HepG2 (cell line): ENCODE measurements around the gene CFAP100. TPM values are rescaled to one million over a fixed set of nuclear protein-coding genes. Genes with fewer than 3 reads are reported as not detected.

Experiments used
- ATAC-seq: fragments of 200-7000 bp; cut with Tn5 transposase; 3 replicates; pipeline ENCODE4 v1.9.1; 2020; ENCODE audit warnings: mild to moderate bottlenecking, moderate library complexity
- BruUV-seq: library from RNA; stranded (reverse); fragments of 400-500 nt; replicated peaks from 2 replicates; lab custom pipeline; 2021; lab: Mats Ljungman, UMichigan
- CTCF ChIA-PET: fragments of 300-600 bp; formaldehyde crosslinking; extraction: SDS; loops from one replicate; lab custom pipeline; 2021; ENCODE audit warnings: low total read pairs, inconsistent platforms, low intra/inter-chr PET ratio; lab: Yijun Ruan, JAX
- POLR2A ChIA-PET: fragments of 350-600 bp; sonication (Branson Sonifier 250); formaldehyde crosslinking; loops from one replicate; lab custom pipeline; 2020; ENCODE audit warnings: antibody characterized with exemption, inconsistent platforms; lab: Yijun Ruan, JAX
- DNase-seq: peaks from one replicate; pipeline ENCODE4 v3.0.0-alpha.2; 2015; ENCODE audit warnings: low spot score
- FAIRE-seq: peaks from 3 replicates; lab custom pipeline; 2011; peaks lifted over from hg19 to GRCh38; lab: Jason Lieb, UNC
- H2AFZ ChIP-seq: one replicate; pipeline ENCODE4 v1.6.1; 2011; ENCODE audit warnings: low read length, inconsistent platforms
- H3K27ac ChIP-seq: fragments of 300-600 bp; 3 replicates; pipeline ENCODE4 v1.8.0; 2011; ENCODE audit warnings: mixed run types, mild to moderate bottlenecking, mixed read lengths, low read length, inconsistent platforms; ENCODE audit not compliant: insufficient read depth; ENCODE audit errors: extremely low read length
- H3K27me3 ChIP-seq, 2 experiments: fragments of 200-600 bp in 1 of 2; 2 replicates in 1 of 2; 3 replicates in 1 of 2; pipeline versions ENCODE4 v1.6.0 to v1.8.0; 2011; ENCODE audit warnings: low read length in 2 of 2, mild to moderate bottlenecking in 2 of 2, moderate library complexity in 2 of 2, inconsistent platforms in 1 of 2; ENCODE audit not compliant: insufficient read depth in 2 of 2, control insufficient read depth in 1 of 2
- H3K36me3 ChIP-seq, 2 experiments: fragments of 200-600 bp in 1 of 2; replicated peaks in 1 of 2; 2 replicates in 1 of 2; 3 replicates in 1 of 2; pipeline versions ENCODE4 v1.5.1 to v1.8.0; 2011; ENCODE audit warnings: low read length in 2 of 2, inconsistent platforms in 1 of 2; ENCODE audit not compliant: insufficient read depth in 2 of 2, control insufficient read depth in 1 of 2
- H3K4me1 ChIP-seq: 2 replicates; pipeline ENCODE4 v1.5.1; 2012; ENCODE audit warnings: low read length, inconsistent platforms; ENCODE audit not compliant: insufficient read depth
- H3K4me2 ChIP-seq: 2 replicates; pipeline ENCODE4 v1.6.0; 2011; ENCODE audit warnings: low read depth, low read length, inconsistent platforms
- H3K4me3 ChIP-seq, 3 experiments: fragments of 200-600 bp in 1 of 3; sonication (generic), shearing (Covaris generic) in 1 of 3; replicated peaks in 1 of 3; 2 replicates each; pipeline ENCODE4 v1.5.1; 2011 to 2016; ENCODE audit warnings: low read length in 3 of 3, inconsistent platforms in 2 of 3, low read depth in 2 of 3, mild to moderate bottlenecking in 2 of 3, control low read depth in 1 of 3, mixed read lengths in 1 of 3; ENCODE audit not compliant: insufficient read depth in 1 of 3
- H3K79me2 ChIP-seq: one replicate; pipeline ENCODE4 v1.6.1; 2011; ENCODE audit warnings: low read length, inconsistent platforms; ENCODE audit not compliant: insufficient read depth
- H3K9ac ChIP-seq: 2 replicates; pipeline ENCODE4 v1.6.0; 2011; ENCODE audit warnings: mild to moderate bottlenecking, low read depth, low read length, inconsistent platforms; ENCODE audit not compliant: insufficient read depth
- H3K9me3 ChIP-seq: 2 replicates; pipeline ENCODE4 v1.5.1; 2012; ENCODE audit warnings: mild to moderate bottlenecking, low read length
- H4K20me1 ChIP-seq: 2 replicates; pipeline ENCODE4 v1.6.0; 2011; ENCODE audit warnings: inconsistent platforms, mild to moderate bottlenecking, low read length, moderate library complexity; ENCODE audit not compliant: insufficient read depth
- CEBPB ChIP-seq: IDR thresholded peaks from 2 replicates; pipeline ENCODE4 v1.6.1; 2011; ENCODE audit warnings: low read depth, low read length, improper control_type of control experiment, borderline replicate concordance
- HNRNPK ChIP-seq: fragments of 200-400 bp; formaldehyde crosslinking; IDR thresholded peaks from 2 replicates; pipeline ENCODE4 v1.6.1; 2018; ENCODE audit warnings: low read length, low read depth, moderate library complexity, mild to moderate bottlenecking; ENCODE audit not compliant: poor library complexity, severe bottlenecking
- KLF15 ChIP-seq: sonication (generic); formaldehyde crosslinking; IDR thresholded peaks from 2 replicates; pipeline ENCODE4 v1.8.1; 2023; ENCODE audit warnings: borderline replicate concordance, mild to moderate bottlenecking, inconsistent platforms, missing genetic modification reagents, mixed read lengths
- LCORL ChIP-seq, 2 experiments: fragments of 450-650 bp in 1 of 2; sonication (generic) in 1 of 2; formaldehyde crosslinking in 1 of 2; IDR thresholded peaks; 2 replicates each; pipeline versions ENCODE4 v1.5.0 to v1.6.1; 2017 to 2020; ENCODE audit warnings: antibody characterized with exemption in 1 of 2, missing genetic modification reagents in 1 of 2
- MYC ChIP-seq: sonication (generic); formaldehyde crosslinking; IDR thresholded peaks from 2 replicates; pipeline ENCODE4 v1.9.0; 2021; ENCODE audit warnings: missing genetic modification reagents, borderline replicate concordance
- NFKB2 ChIP-seq: sonication (generic); formaldehyde crosslinking; IDR thresholded peaks from 2 replicates; pipeline ENCODE4 v1.4.0; 2020; ENCODE audit warnings: missing genetic modification reagents, borderline replicate concordance
- RARA ChIP-seq: IDR thresholded peaks from 2 replicates; pipeline ENCODE4 v1.6.1; 2016; ENCODE audit warnings: missing genetic modification reagents, missing compliant biosample characterization
- ZNF343 ChIP-seq: sonication (generic); formaldehyde crosslinking; IDR thresholded peaks from 2 replicates; pipeline ENCODE4 v1.4.0; 2020; ENCODE audit warnings: mild to moderate bottlenecking, missing genetic modification reagents
- ZNF607 ChIP-seq: sonication (generic); formaldehyde crosslinking; IDR thresholded peaks from 2 replicates; pipeline ENCODE4 v1.5.1; 2020; ENCODE audit warnings: missing genetic modification reagents, mild to moderate bottlenecking, borderline replicate concordance
- WGBS: methylation state at CpG from one replicate; pipeline ENCODE4 v1.1.6; 2017; ENCODE audit warnings: low lambda C conversion rate; 5-methylcytosine and 5-hydroxymethylcytosine counted together
- in situ Hi-C: cut with HindIII; loops from 2 replicates; pipeline ENCODE4 v1.10.0; 2017; ENCODE audit warnings: low pct_unique_long_range_greater_than_20kb; ENCODE audit not compliant: extremely low pct_ligation_motif_present
- intact Hi-C: fragments of 100-400 bp; cut with micrococcal nuclease; formaldehyde crosslinking; loops from one replicate; pipeline ENCODE4 v1.10.0; 2022; ENCODE audit not compliant: unreplicated experiment
- polyA plus RNA-seq, 8 experiments: library from polyadenylated mRNA; depleted of rRNA in 3 of 8; stranded (reverse) in 7 of 8; unstranded in 1 of 8; fragments of >200 nt; fragmentation: Illumina TruSeq in 4 of 8; extraction: Trizol in 4 of 8; gene quantifications; 2 replicates each; pipeline versions ENCODE4 v1.2.1 to v1.2.3, GENCODE V29; 2011 to 2016; ENCODE audit warnings: low read depth in 4 of 8, missing spikeins in 1 of 8, mixed read lengths in 1 of 8; ENCODE audit not compliant: insufficient read depth in 1 of 8
- total RNA-seq, 5 experiments: library from RNA; depleted of rRNA; stranded (reverse); fragments of >200 nt; fragmentation: Illumina TruSeq; extraction: Trizol; gene quantifications; 2 replicates each; pipeline ENCODE4 v1.2.3, GENCODE V29; 2016; ENCODE audit warnings: low read depth in 1 of 5
- TF ChIP-seq, protein P1 (sequence below): sonication (generic); formaldehyde crosslinking; IDR thresholded peaks from 2 replicates; pipeline ENCODE4 v1.5.0; 2020; ENCODE audit warnings: mild to moderate bottlenecking, missing genetic modification reagents
- TF ChIP-seq, protein P2 (sequence below): sonication (generic); formaldehyde crosslinking; IDR thresholded peaks from 2 replicates; pipeline ENCODE4 v1.4.0; 2020; ENCODE audit warnings: missing genetic modification reagents
- TF ChIP-seq, protein P3 (sequence below): sonication (generic); formaldehyde crosslinking; IDR thresholded peaks from 2 replicates; pipeline ENCODE4 v1.5.1; 2020; ENCODE audit warnings: mild to moderate bottlenecking, missing genetic modification reagents, borderline replicate concordance
- TF ChIP-seq, protein P4 (sequence below), 2 experiments: fragments of 450-650 bp in 1 of 2; sonication (generic) in 1 of 2; formaldehyde crosslinking; IDR thresholded peaks; 2 replicates each; pipeline versions ENCODE4 v1.5.0 to v1.8.0; 2020 to 2022; ENCODE audit warnings: mild to moderate bottlenecking in 1 of 2, missing genetic modification reagents in 1 of 2
- TF ChIP-seq, protein P5 (sequence below): sonication (generic); formaldehyde crosslinking; IDR thresholded peaks from 2 replicates; pipeline ENCODE4 v1.8.1; 2023; ENCODE audit warnings: missing genetic modification reagents, inconsistent platforms, borderline replicate concordance
- TF ChIP-seq, protein P6 (sequence below): sonication (generic); formaldehyde crosslinking; conservative IDR thresholded peaks from 2 replicates; pipeline ENCODE4 v1.5.0; 2020; ENCODE audit warnings: missing genetic modification reagents

CFAP100 gene
- total and polyA plus RNA-seq, 2 of the 13 experiments (the other 11 are each of a cell fraction or from before 2014, with no cell fraction given), result 0.32 TPM; not detected in 1

DNA sequence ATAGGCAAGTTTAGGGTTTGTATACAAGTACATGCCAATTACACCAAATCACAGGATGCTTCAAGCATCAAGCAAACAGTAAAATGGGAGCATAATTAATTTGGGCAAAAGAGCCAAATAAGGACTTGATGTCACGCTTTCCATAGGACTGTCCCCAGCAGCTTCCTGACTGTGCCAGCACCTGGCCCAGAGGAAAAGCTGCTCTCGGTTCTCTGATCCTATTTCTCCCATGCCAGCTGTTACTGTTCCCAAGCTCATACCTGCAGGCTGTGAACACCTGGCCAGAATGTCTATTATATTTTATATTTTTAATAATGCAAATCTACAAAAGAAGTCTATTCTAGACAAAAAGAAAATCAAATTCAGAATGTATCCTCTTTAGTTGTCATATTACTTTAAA lies 68.8 kb downstream of the CFAP100 start:
- intact Hi-C loops, result no loop called here
- Histone ChIP-seq H3K79me2 (peaks cover 26% of the 10 kb centered on the region), H3K9me3 (no peaks in the 10 kb centered on the region), H3K27me3 (no peaks in the 10 kb centered on the region), H3K4me1 (peaks cover 45% of the 10 kb centered on the region), H3K36me3 (peaks cover 35 to 91% of the 10 kb centered on the region in 2 experiments), H3K27ac (no peak overlapping the region), H3K4me2 (no peak overlapping the region), H2AFZ (no peak overlapping the region), H3K9ac (no peak overlapping the region), H3K4me3 (no peak overlapping the region), H4K20me1 (peaks cover 19% of the 10 kb centered on the region; the same call in 1 of the 2 replicates)
- no TSS peak for BruUV-seq
- TF ChIP-seq, protein P1, sequence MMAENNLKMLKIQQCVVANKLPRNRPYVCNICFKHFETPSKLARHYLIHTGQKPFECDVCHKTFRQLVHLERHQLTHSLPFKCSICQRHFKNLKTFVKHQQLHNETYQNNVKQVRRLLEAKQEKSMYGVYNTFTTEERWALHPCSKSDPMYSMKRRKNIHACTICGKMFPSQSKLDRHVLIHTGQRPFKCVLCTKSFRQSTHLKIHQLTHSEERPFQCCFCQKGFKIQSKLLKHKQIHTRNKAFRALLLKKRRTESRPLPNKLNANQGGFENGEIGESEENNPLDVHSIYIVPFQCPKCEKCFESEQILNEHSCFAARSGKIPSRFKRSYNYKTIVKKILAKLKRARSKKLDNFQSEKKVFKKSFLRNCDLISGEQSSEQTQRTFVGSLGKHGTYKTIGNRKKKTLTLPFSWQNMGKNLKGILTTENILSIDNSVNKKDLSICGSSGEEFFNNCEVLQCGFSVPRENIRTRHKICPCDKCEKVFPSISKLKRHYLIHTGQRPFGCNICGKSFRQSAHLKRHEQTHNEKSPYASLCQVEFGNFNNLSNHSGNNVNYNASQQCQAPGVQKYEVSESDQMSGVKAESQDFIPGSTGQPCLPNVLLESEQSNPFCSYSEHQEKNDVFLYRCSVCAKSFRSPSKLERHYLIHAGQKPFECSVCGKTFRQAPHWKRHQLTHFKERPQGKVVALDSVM (CRISPR knock-in tag), result no peak
- TF ChIP-seq, protein P2, sequence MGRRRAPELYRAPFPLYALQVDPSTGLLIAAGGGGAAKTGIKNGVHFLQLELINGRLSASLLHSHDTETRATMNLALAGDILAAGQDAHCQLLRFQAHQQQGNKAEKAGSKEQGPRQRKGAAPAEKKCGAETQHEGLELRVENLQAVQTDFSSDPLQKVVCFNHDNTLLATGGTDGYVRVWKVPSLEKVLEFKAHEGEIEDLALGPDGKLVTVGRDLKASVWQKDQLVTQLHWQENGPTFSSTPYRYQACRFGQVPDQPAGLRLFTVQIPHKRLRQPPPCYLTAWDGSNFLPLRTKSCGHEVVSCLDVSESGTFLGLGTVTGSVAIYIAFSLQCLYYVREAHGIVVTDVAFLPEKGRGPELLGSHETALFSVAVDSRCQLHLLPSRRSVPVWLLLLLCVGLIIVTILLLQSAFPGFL (CRISPR knock-in tag), result no peak
- no peak for TF ChIP-seq NFKB2
- TF ChIP-seq MYC (CRISPR knock-in tag), result no peak
- TF ChIP-seq CEBPB, result no peak
- TF ChIP-seq, protein P3, sequence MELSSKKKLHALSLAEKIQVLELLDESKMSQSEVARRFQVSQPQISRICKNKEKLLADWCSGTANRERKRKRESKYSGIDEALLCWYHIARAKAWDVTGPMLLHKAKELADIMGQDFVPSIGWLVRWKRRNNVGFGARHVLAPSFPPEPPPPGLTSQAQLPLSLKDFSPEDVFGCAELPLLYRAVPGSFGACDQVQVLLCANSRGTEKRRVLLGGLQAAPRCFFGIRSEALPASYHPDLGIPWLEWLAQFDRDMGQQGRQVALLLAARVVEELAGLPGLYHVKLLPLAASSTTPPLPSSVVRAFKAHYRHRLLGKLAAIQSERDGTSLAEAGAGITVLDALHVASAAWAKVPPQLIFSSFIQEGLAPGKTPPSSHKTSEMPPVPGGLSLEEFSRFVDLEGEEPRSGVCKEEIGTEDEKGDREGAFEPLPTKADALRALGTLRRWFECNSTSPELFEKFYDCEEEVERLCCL (CRISPR knock-in tag), result no peak
- TF ChIP-seq HNRNPK, result no peak
- no peak for TF ChIP-seq ZNF343 (CRISPR knock-in tag)
- TF ChIP-seq, protein P4, sequence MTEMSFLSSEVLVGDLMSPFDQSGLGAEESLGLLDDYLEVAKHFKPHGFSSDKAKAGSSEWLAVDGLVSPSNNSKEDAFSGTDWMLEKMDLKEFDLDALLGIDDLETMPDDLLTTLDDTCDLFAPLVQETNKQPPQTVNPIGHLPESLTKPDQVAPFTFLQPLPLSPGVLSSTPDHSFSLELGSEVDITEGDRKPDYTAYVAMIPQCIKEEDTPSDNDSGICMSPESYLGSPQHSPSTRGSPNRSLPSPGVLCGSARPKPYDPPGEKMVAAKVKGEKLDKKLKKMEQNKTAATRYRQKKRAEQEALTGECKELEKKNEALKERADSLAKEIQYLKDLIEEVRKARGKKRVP (CRISPR knock-in tag; IDR thresholded peaks at IDR 0.05), result no peak
- TF ChIP-seq RARA (CRISPR knock-in tag), result no peak
- no peak for TF ChIP-seq KLF15 (CRISPR knock-in tag)
- TF ChIP-seq, protein P5, sequence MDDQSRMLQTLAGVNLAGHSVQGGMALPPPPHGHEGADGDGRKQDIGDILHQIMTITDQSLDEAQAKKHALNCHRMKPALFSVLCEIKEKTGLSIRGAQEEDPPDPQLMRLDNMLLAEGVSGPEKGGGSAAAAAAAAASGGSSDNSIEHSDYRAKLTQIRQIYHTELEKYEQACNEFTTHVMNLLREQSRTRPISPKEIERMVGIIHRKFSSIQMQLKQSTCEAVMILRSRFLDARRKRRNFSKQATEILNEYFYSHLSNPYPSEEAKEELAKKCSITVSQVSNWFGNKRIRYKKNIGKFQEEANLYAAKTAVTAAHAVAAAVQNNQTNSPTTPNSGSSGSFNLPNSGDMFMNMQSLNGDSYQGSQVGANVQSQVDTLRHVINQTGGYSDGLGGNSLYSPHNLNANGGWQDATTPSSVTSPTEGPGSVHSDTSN (CRISPR knock-in tag), result no peak
- no peak for TF ChIP-seq LCORL (IDR thresholded peaks at IDR 0.05)
- no peak for TF ChIP-seq LCORL (CRISPR knock-in tag; IDR thresholded peaks at IDR 0.05)
- TF ChIP-seq ZNF607, result no peak
- TF ChIP-seq, protein P6, sequence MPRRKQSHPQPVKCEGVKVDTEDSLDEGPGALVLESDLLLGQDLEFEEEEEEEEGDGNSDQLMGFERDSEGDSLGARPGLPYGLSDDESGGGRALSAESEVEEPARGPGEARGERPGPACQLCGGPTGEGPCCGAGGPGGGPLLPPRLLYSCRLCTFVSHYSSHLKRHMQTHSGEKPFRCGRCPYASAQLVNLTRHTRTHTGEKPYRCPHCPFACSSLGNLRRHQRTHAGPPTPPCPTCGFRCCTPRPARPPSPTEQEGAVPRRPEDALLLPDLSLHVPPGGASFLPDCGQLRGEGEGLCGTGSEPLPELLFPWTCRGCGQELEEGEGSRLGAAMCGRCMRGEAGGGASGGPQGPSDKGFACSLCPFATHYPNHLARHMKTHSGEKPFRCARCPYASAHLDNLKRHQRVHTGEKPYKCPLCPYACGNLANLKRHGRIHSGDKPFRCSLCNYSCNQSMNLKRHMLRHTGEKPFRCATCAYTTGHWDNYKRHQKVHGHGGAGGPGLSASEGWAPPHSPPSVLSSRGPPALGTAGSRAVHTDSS, result no peak
- FAIRE-seq (no peak), DNase-seq (no peak), ATAC-seq (no peak)
- POLR2A ChIA-PET, result no interaction called here
- 100% methylated on average over 2 of the region's 2 CpGs for WGBS
- CTCF ChIA-PET, result no interaction called here
- in situ Hi-C loops, result no loop called here
